ENCODE data around the gene GIMAP2.

DNA sequence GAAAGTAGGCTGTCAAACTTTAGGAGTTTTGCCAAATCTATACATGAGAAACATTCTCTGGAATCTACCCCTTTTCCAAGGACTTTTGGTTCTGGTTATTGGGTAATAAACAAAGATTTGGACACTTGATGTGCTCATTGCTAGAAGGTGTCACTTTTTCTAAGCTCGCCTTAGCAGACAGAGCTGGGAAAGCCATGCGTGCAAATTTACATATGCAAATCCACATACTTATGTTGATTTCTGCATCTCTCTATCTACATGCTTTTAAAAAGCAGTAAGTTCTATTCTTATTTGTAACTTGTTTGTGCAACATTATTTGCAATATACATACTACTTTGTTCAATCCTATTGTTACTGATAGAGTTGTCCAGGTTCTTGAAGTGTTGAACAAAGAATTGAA lies 30.8 kb upstream of the GIMAP2 start:
- TF ChIP-seq POLR2A (IDR thresholded peaks at IDR 0.05; ENCODE audit: low read depth, low read length), result no peak
- no peak for TF ChIP-seq POLR2AphosphoS5 (IDR thresholded peaks at IDR 0.05; ENCODE audit: low read depth, low read length)
